Ovary (tissue), 3 donors: ENCODE data around the gene SV2C.

Source experiments
- EP300 ChIP-seq: sonication (generic); formaldehyde crosslinking; IDR thresholded peaks from one replicate; pipeline ENCODE4 v1.6.1; 2017; ENCODE audit warnings: antibody characterized with exemption
- TF ChIP-seq, protein P1 (sequence below), 3 donors: fragments of 450-650 bp in 2 of 3; fragments of 200-600 bp in 1 of 3; IDR thresholded peaks; one replicate each; pipeline versions ENCODE4 v1.5.1 to v1.8.0; 2016 to 2022; ENCODE audit warnings: antibody characterized with exemption in 3 of 3, mild to moderate bottlenecking in 1 of 3
- donor health status: DM: no; HTN: no; CAD: no.

DNA sequence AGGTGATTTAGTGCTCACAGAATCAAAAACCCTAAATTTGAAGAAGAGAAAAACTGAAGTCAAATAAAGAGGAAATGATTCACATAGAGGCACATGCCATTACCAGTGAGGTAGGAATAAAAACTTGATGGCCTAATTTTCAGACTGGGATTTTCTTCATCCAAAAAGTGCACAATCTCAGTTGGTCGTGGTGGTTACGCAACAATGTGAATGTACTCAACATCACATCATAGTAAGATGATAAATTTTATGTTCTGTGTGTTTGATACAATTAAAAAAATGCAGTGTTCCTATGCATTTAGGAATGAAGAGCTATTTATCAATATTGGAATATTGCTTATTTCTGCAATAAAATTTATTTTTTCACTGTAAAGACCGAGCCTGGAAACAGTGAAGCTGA lies 60.7 kb downstream of the SV2C start:
- TF ChIP-seq, protein P1, sequence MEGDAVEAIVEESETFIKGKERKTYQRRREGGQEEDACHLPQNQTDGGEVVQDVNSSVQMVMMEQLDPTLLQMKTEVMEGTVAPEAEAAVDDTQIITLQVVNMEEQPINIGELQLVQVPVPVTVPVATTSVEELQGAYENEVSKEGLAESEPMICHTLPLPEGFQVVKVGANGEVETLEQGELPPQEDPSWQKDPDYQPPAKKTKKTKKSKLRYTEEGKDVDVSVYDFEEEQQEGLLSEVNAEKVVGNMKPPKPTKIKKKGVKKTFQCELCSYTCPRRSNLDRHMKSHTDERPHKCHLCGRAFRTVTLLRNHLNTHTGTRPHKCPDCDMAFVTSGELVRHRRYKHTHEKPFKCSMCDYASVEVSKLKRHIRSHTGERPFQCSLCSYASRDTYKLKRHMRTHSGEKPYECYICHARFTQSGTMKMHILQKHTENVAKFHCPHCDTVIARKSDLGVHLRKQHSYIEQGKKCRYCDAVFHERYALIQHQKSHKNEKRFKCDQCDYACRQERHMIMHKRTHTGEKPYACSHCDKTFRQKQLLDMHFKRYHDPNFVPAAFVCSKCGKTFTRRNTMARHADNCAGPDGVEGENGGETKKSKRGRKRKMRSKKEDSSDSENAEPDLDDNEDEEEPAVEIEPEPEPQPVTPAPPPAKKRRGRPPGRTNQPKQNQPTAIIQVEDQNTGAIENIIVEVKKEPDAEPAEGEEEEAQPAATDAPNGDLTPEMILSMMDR (IDR thresholded peaks at IDR 0.05) = no peak
- no peak for TF ChIP-seq EP300
